C4-2B (cell line): Measurements from ENCODE around the gene FIP1L1.
"Not testable (repeated sequence)": the region's sequence is repeated elsewhere in the genome, so short reads cannot be mapped to it uniquely, and the experiment has no call there.

ENCODE experiments used
- H3K27ac ChIP-seq: fragments of 450-650 bp; 2 replicates; pipeline ENCODE4 v1.5.1; 2017
- ZFX ChIP-seq: fragments of 450-650 bp; IDR thresholded peaks from 2 replicates; pipeline ENCODE4 v1.6.1; 2017
- TF ChIP-seq, protein P1 (sequence below): fragments of 450-650 bp; conservative IDR thresholded peaks from 2 replicates; pipeline ENCODE4 v1.5.1; 2017; ENCODE audit warnings: mild to moderate bottlenecking

Gene FIP1L1, protein sequence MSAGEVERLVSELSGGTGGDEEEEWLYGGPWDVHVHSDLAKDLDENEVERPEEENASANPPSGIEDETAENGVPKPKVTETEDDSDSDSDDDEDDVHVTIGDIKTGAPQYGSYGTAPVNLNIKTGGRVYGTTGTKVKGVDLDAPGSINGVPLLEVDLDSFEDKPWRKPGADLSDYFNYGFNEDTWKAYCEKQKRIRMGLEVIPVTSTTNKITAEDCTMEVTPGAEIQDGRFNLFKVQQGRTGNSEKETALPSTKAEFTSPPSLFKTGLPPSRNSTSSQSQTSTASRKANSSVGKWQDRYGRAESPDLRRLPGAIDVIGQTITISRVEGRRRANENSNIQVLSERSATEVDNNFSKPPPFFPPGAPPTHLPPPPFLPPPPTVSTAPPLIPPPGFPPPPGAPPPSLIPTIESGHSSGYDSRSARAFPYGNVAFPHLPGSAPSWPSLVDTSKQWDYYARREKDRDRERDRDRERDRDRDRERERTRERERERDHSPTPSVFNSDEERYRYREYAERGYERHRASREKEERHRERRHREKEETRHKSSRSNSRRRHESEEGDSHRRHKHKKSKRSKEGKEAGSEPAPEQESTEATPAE

DNA sequence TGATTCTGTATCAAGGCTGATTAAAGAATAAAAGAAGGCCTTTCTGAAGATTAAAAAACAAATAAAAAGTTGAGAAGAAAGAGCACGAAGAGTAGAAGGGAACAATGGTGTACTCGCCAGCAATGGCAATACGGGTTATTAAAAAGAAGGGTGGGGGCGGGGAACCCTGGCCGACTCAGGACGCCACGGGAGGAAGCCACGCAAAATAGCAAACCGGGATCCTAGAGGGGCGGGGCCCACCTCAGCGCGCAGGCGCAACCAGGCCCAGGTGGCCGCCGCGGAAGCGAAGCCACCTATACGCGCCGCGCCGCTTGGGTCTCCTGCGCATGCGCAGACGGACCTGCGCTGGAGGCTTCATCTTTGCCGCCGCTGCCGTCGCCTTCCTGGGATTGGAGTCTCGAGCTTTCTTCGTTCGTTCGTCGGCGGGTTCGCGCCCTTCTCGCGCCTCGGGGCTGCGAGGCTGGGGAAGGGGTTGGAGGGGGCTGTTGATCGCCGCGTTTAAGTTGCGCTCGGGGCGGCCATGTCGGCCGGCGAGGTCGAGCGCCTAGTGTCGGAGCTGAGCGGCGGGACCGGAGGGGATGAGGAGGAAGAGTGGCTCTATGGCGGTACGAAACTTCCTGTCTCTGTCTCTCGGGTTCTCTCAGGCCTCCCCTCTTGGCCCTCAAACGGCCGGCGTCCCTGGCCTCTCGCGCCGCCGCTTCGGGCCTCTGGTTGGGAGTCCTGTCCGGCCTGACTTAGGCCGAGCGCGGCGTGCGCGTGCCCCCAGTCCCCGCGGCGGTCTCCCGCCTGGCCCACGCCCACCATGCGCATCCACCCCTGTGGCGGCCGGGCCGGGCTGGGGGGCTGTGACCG, at the start of gene FIP1L1:
Gene FIP1L1 (plus strand): TSS at position 323 of the 852 bp plus-strand sequence. CDS start 198 bp downstream, at position 521.
- H3K27ac ChIP-seq = peak within 1 kb of the TSS; percentile 90
- peak; percentile 90 for TF ChIP-seq ZFX
- TF ChIP-seq, protein P1, sequence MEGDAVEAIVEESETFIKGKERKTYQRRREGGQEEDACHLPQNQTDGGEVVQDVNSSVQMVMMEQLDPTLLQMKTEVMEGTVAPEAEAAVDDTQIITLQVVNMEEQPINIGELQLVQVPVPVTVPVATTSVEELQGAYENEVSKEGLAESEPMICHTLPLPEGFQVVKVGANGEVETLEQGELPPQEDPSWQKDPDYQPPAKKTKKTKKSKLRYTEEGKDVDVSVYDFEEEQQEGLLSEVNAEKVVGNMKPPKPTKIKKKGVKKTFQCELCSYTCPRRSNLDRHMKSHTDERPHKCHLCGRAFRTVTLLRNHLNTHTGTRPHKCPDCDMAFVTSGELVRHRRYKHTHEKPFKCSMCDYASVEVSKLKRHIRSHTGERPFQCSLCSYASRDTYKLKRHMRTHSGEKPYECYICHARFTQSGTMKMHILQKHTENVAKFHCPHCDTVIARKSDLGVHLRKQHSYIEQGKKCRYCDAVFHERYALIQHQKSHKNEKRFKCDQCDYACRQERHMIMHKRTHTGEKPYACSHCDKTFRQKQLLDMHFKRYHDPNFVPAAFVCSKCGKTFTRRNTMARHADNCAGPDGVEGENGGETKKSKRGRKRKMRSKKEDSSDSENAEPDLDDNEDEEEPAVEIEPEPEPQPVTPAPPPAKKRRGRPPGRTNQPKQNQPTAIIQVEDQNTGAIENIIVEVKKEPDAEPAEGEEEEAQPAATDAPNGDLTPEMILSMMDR = no peak

DNA sequence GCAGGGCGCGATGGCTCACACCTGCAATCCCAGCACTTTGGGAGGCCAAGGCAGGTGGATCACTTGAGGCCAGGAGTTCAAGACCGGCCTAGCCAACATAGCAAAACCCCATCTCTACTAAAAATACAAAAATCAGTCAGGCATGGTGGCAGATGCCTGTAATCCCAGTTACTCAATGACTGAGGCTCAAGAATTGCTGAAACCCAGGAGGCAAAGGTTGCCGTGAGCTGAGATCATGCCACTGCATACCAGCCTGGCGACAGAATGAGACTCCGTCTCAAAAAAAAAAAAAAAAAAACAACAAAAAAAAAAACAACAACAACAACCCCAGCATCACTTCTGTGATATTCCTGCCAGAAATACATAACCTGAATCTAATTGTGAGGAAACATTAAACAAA, 42.5 kb upstream of the FIP1L1 start:
- H3K27ac ChIP-seq = not testable (repeated sequence)

DNA sequence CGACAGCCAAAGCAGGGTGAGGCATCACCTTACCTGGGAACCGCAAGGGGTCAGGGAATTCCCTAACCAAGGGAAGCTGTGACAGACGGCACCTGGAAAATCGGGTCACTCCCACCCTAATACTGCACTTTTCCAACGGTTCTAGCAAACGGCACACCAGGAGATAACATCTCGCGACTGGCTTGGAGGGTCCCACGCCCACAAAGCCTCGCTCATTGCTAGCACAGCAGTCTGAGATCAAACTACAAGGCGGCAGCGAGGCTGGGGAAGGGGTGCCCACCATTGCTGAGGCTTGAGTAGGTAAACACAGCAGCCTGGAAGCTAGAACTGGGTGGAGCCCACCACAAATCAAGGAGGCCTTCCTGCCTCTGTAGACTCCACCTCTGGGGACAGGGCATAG, 37.3 kb upstream of the FIP1L1 start:
- H3K27ac ChIP-seq = not testable (repeated sequence)

DNA sequence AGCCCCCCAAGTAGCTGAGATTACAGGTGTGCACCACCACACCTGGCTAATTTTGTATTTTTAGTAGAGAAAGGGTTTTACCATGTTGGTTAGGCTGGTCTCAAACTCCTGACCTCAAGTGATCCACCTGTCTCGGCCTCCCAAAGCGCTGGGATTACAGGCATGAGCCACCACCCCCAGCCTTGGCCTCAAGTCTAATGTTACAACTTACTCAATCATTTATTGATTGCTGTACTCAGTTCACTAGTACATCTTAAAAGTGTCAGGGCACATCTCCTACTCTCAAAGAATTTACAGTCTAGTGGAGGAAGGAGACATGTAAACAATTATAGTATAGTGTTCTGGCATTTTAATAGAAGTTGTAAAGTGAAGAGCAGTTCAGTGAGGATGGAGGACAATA, 31.0 kb upstream of the FIP1L1 start:
- H3K27ac ChIP-seq = not testable (repeated sequence)

DNA sequence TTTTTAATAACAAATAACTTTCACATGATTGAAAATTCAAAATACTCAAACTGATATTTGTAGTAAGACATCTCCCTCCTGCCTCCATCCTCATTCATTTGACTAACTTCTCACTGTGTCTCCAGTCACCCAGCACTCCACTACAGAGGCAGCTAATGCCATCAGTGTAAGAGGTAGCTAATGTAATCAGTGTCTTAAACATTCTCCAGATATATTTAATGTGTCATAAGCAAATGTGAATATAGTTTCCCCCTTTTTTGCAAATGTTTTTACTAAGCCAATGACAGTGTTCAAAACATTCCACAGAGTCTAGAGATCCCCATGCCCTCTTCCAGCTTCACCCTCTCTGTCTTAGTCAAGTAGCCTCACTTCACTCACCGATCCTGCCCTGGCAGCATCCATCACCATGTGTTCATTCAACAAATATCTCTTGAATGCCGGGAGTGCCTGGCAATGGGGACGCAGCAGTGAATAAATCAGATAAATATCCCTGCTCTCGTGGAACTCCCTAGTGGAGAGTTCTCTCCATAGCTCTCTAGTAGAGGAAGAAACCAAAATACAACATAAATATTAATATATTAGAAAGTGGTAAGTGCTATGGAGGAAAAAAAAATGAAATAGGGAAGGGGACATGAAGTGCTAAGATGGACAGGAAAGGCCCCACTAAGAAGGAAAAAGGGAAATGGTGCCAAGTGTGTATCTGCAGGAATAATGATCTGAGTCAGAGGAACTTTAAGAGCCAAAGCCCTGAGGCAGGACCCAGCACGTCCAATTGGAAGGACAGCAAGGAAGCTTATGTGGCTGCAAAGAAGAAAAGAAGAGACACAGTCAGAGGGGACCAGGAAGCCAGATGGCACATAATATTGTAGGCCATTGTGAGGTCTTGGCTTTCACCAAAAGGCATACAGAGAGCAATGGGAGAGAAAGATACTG, 30.3 kb upstream of the FIP1L1 start:
- no peak overlapping the region for H3K27ac ChIP-seq
- TF ChIP-seq, protein P1 = 0 out of 2 replicates have a peak, but pooled peaks have one; percentile 5
- no peak for TF ChIP-seq ZFX

DNA sequence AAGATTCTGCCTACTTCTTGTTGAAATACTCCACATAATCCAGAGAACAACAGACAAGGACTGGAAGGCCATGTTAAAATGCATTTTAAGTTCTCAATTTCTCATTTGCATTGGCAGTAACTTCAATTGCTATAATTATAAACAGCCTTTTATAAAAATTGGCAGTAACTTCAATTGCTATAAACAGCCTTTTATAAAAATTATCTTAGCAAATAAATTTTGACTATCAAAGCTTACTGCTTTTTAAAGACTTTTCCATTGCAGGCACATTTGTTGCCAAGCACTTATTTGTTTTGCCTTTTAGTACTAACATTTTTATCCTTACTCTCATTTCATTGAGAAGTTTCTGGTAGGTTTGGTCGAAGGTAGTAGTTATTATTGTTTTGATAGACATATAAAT, 29.4 kb upstream of the FIP1L1 start:
- TF ChIP-seq ZFX = no peak
- TF ChIP-seq, protein P1 = no peak
- no peak overlapping the region for H3K27ac ChIP-seq

DNA sequence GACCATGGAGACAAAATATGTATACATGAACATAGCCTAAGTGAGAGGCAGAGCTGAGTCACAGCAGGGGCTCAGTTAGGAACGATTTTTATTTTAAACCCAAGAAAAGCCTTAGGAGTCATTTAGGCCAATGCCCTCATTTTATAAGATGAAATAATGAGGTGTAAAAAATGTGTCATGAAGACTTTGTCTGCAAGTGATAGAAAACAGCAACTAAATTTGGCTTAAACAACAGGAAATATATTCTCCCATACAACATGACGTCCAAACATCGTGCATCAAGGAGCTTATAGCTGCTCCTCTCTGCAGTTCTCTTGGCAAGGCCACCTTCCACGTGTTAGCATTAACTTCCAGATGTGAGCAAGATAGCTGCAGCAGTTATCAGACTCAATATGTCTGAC, 28.4 kb upstream of the FIP1L1 start:
- no peak overlapping the region for H3K27ac ChIP-seq
- TF ChIP-seq, protein P1 = no peak
- TF ChIP-seq ZFX = no peak

DNA sequence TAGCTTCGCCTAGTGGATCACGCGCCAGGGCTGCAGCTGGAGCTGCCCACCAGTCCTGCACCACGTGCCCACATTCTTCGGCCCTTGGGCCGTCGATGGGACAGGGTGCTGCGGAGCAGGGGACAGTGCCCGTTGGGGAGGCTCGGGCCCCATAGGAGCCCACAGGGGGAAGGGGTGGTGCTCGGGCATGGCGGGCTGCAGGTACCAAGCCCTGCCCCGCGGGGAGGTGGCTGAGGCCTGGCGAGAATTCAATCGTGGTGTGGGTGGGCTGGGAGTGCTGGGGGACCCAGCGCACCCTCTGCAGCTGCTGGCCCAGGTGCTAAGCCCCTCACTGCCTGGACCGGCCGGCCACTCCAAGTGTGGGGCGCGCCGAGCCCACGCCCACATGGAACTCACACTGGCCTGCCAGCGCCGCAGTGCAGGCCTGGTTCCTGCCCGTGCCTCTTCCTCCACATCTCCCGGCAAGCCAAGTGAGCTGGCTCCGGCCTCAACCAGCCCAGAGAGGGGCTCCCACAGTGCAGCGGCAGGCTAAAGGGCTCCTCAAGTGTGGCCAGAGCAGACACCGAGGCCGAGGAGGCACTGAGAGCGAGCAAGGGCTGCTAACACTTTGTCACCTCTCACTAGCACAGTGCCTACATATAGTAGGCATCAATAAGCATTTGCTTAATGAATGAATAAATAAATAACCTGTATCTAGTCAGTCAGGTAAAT, 23.3 kb upstream of the FIP1L1 start:
- TF ChIP-seq, protein P1 = no peak
- no peak for TF ChIP-seq ZFX
- no peak overlapping the region for H3K27ac ChIP-seq
